NCI-H2227 treated with DMSO at 0.1 percent for 48 hours (cell line): ENCODE measurements around the gene AP2A1.

Experiments
- DNase-seq: peaks from one replicate; lab custom pipeline; 2025; lab: John Stamatoyannopoulos, UW

The AP2A1 gene

DNA sequence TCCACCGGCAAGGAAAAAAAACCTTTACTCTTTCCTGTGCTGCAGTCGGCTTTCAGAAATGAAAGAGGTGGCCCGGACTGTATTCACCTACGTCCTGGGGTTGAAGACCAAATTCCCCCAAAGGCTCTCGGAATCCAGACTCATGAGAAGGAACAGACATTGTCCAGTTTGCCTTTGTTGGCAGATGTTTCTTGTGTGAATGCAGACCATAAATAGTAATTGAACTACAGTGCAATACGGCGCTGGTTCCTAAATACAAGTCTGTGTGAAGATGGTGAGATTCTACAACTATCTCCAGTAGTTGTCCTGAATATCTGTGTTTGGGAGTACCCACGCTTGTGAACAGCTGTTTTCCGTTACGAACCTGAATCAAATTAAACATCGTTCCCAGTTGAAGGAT is 72.9 kb downstream of the AP2A1 start:
- DNase-seq = no peak

DNA sequence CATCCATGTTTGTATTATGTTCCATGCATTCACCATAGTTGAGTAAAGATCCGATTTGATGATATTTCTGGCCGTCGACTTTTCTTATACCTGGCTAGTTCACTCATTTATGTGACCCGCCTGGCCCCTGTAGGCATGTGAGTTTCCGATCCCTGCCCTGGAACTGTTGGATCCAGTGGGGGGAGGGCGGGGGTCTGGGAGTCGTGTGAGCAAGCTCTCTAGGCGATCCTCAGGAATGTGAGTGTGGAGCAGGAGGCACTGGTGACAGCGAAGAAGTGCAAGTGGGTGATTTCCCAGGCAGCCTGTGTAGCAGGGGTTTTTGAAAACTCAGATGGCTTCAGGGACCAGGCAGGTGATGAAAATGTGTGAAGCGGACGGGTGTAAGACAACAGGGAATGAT is 73.5 kb downstream of the AP2A1 start:
- no peak for DNase-seq

DNA sequence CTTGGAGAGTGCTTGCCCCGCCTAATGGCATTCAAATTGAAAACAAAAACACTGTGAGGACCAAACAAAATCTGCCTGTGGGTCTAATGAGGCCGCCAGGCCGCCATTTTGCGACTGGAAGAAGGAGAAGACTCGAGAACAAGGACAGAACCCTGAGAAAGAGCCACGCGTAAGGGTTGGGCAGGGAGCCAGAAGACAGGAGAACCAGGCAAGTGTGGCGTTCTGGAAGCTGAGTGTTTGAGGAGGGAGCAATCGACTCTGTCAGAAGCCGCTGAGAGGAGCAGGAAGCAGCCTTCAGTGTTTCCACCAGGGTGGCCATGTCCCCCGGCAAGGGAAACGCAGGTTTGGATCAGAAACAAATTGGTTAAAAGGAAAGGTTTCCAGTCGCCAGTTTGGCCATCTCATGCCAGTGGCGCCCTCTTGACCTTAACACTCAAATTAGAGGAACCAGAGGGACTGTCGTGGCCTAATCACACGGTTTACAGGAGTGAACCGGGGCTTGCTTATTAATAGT is 74.0 kb downstream of the AP2A1 start:
- no peak for DNase-seq

DNA sequence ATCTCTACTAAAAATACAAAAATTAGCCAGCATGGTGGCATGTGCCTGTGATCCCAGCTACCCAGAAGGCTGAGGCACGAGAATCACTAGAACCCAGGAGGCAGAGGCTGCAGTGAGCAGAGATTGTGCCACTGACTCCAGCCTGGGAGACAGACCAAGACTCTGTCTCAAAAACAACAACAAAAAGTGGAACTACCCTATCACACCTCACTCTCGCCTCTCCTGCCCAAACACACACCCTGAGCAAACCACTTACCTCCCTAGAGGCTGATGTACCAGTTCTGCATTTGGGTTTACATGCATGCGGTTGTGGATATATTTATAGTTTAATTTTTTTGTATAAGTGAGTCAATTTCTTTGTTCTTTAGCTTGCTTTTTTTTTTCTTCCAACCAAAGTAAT is 76.5 kb downstream of the AP2A1 start:
- no peak for DNase-seq

DNA sequence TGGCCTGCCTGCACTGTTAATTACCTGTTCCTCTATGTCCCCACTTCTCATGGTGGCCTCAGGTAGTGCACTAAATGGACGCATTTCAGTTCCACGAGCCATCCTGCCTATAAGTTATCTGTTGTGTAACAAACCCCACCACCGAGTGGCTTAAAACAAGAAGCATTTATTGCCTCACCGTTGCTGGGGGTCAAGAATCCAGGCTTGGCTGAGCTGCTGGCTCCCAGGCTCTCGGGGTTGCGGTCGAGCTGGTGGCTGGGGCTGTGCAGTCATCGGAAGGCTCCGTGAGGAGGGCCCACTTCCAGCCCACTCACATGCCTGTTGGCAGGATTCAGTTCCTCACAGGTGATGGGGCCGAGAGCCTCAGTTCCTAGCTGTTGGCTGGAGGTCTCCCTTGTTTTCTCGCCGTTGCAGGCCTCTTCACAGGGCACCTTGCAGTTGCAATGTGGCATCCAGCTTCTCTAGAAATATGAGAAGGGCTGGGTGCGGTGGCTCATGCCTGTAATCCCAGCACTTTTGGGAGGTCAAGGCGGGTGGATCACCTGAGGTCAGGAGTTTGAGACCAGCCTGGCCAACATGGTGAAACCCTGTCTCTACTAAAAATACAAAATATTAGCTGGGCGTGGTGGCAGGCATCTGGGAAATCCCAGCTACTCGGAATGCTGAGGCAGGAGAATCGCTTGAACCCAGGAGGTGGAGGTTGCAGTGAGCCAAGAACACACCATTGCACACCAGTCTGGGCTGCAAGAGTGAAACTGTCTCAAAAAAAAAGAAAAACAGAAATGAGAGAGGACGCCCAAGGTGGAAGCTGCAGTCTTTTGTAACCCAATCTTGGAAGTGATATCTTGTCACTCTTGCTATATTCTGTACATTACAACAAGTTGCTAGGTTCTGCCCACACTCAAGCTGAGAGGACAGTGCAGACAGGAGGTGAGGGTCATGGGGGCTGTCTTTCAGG is 77.6 kb downstream of the AP2A1 start:
- no peak for DNase-seq

DNA sequence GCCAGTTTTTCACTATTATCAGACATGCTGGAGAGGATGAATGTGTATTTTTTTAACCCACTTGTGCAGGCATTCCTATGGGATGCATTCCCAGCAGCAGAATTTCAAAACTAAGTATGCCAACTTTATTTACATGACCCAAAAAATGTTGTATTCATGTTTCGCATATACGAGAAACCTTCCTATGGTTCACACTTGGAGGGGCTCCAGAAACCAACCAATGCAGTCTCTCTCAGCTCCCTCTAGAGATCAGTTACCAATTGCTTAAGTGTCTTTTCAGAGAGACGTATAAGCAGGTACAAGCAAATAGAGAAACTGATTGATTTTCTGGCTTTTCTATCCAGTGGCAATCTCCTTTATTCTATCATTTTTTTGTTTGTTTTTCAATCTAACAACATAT is 78.6 kb downstream of the AP2A1 start:
- DNase-seq = no peak

DNA sequence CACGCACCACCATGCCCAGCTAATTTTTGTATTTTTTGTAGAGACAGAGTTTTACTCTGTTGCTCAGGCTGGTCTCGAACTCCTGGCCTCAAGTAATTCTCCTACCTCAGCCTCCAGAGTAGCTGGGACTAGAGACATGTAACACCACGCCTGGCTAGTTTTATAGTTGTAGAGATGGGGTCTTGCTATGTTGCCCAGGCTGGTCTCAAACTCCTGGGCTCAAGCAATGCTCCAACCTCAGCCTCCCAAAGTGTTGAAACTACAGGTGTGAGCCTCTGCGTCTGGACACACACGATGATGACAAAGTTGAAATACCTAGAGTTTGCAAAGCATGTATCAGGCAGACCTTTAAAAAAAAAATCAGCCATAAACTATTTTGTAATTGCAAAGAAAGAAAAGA is 79.6 kb downstream of the AP2A1 start:
- no peak for DNase-seq

DNA sequence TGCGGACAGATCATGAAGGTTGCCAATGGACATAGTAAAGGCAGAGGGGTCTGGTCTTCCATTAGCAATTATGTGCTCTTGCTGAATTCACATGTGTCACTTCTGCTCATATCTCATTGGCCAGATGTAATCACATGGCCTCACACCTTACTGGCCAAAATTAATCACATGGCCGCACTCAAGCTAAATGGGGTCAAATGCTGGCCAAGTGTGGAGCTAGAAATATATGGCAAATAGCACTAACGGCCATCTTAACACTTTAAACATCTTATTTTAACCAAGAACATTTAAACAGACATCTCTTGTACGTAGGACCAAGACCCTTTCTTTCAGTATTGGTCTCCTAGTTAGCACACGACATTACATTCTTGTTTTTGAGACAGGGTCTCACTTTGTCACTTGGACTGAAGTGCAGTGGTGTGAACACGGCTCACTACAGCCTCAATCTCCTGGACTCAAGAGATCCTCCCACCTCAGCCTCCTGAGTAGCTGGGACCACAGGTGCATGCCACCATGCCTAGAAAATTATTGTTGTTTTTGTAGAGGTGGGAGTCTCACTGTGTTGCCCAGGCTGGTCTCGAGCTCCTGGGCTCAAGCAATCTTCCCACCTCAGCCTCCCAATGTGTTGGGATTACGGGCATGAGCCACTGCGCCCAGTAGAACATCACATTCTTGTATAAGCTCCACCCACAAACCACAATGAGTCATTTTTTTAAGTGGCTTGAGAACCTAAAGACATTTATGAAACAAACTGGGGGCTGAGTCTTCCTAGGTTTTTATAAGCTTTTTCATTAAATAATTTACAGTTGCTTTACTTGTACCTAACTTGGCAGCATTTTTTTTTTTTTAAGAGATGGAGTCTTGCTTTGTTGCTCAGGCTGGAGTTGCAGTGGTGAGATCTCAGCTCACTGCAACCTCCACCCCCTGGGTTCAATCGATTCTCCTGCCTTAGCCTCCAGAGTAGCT is 81.2 kb downstream of the AP2A1 start:
- no peak for DNase-seq

DNA sequence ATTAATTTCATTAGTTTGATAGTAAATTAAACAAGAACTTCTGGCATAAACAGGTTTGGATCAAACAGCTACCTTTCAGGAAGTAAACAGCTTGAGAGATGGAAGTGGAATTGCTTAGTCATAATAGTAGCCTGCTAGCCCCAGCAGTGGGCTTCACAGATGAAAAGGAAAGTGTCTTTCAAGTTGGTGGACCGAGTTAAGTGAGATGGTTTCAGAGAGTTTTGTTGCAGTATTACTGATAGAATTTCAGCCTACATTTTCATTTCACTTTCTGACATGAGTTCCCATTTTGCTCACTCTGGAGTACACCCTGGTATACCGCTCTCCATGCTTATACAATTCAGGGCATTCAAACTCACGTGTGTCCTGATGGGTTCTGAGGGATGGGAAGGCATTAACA is 82.1 kb downstream of the AP2A1 start:
- no peak for DNase-seq

DNA sequence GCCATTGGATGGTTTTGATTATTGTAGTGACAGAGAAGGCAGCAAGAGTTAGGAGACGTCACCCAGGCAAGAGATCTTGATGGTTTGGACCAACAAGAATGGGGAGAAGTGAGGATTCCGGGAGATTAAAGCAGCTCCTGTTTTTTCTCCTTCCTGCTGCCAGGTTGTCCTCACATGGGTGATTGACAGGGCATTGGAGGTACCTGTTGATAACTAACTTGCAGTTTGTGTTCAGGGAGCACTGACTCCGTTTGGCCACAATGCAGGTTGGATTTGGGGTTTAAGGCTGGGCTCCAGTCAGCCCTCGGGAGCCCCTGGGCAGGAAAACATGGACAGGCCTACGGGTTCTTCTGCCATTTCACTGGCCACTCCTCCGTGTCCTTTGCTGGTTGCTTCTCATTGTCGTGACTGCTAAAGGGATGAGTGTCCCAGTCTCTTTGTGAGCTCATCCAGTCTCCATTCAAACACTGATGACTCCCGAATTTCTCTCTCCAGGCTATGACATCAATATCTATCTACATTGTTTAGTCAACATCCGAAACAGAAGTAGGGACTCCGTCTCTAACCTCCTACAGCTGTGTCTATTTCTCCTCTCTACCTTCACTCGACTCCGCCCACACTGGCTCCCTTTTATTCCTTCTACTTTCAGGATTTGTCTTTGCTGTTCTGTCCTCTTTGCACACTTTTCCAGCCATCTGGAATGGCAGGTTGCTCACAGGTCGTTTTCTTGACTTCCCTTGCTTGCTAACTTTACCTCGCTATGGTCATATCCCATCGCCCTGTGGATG is 82.8 kb downstream of the AP2A1 start:
- no peak for DNase-seq

DNA sequence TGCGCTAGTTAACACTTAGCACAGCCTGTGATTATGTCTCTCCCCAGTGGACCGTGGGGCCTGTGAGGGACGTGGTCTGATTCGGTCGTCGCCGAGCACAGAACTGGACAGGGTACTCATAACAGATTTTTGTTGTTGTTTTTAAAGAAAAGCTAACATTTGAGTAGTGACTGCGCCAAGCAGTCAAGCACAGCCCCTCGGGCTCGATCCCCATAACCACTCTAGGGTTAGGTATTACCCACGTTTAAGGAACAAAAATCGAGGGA is 83.4 kb downstream of the AP2A1 start:
- DNase-seq = no peak

DNA sequence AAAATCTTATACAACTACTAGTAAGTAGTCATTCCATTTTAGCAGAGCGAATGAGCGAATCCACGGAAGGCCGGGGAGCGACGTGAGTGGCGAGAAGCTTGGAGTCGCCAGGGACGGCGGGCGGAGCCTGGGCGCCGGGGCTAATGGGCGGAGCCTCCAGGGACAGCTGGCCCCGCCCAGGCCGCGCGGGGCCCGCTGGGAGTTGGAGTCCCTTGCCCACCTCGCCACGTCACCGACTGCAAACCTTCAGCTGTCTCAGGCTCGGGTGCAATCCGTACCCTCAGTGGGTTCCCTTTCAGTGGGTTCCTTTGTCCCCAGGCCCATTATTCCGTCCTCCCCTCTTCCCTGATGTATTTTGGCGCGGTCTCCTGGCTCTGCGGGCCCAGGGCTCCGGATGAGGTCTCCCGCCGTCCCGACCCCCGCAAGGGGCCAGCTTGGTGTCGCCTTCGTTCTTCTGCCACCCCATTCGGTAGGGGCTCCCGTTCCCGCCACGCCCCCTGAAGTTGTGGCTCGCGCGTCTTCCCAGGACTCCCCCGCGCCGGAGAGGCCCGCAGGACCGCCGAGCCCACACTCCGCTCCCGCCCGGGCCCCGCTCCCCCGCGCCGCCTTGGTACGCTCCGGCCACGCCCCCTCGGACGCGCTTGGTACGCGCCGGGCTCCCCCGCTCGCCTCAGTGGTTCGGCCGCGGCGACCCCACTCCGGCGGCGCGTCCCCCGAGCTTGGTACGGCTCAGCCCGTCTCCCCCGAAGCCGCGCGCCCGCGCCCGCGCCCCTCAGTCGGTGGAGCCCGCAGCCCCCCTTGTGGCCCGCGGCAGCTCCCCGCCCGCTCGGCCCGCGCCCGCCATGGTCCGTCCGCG is 83.9 kb downstream of the AP2A1 start, which contains the start of gene PTOV1:
PTOV1 (plus strand) TSS at position 673 of the 856 bp plus-strand sequence.
- DNase-seq = peak; percentile 76

DNA sequence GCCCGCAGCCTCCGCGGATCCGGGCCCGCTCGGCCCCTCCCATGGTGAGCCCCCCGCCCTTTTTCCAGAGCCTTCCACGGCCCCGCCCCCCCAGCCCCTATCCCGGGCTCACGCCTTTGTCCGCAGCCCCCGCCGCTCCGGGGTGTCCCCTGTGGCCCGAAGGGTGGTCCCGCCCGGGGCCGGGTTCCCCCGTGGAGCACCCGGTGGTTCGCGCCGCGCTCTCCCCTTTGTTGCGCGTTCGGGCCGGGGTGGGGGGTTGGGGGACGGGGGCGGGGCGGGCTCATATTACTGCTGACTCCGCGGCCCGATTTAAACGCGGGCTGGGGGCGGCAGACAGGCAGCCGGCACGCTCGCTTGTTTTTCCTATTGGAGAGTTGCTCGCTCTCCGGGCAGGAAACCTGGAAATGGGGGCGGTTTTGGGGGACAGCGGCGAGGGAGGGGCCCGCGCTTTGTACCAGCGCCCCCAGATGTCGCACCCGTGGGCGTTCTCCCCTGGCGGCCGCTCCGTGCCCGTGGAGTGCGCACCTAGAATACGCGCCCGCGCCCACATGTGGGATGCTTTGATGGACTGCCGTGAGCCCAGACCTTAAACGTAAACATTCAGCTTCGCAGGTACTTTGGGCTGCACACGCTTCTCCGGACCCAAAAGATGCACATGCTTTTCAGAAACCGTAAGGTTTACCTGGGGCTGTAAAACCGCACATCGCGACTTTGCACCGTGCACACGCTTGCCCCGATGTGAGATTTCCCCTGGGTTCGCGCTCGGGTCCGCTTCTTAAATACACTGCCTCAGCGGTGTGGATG is 84.9 kb downstream of the AP2A1 start:
- no peak for DNase-seq

DNA sequence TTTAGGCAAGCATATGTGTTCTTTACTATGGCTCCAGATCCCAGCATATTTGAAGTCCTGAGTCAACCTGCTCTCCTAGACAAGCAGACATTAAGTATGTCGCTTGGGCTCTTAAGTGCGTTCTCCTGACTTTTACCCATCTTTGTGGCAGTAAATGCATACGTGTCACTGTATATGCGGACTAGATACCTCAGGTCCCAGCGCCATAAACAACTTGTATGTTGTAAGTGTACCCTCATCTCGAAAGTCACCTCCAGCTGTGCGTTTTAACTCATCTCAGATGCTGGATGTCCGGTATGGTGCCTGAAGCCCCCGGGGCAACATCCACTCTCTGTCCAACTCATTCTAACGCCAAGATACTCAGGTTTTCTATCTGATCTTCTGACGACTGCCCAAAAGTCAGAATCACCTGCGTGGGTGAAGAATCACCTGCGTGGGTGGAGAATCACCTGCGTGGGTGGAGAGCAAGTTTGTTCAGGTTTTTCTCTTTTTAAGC is 85.9 kb downstream of the AP2A1 start:
- DNase-seq = no peak

DNA sequence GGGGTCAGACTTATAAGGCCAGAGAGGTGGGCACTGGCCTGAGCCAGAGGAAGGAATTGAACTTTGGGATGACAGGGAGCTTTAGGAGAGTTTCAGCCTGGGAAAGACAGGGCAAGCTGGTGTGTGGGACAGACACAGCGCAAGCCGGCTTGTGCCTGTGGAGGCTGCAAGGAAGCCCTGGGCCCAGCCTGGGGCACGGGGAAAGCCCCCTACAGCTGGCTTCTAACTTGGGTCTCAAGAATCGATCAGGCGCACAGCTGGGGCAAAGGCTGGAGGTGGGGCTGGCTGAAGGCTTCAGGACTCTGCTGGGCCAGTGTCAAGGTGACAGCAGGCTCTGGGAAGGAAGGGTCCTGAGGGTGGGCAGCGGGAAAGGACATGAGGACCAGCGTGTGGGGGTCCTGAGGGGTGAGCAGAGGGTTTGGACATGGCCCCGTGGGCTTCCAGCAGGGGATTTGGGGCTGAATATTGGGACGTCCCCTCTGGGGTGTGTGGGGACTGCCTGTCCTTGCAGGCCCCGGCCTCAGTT is 87.1 kb downstream of the AP2A1 start:
- DNase-seq = no peak

DNA sequence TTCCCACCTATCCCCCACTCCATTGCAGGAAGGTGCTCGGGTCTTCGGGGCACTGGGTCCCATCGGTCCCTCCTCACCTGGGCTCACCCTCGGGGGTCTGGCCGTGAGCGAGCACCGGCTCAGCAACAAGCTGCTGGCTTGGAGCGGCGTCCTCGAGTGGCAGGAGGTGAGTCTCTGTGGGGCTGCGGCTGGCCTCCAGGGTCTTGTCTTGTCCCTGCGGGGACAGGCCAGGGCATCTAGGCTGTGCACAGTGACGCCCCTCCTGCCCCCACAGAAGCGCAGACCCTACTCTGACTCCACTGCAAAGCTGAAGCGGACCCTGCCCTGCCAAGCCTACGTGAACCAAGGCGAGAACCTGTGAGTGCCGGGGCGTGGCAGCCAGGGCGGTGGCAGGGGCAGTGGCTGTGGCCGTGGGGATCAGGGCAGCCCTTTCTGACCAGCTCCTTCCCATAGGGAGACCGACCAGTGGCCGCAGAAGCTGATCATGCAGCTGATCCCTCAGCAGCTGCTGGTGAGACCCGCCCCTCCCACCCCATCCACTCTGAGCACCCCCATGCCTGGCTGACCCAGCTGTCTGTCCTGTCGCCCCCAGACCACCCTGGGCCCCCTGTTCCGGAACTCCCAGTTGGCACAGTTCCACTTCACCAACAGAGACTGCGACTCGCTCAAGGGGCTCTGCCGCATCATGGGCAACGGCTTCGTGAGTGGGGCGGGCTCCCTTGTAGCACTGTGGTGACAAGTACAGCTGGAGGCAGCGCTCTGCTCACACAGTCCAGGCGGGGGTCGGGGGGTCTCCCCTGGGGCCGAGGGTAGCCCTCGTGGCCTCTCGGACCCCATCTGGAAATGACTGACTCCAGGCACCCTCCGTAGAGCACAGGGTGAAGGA is 87.8 kb downstream of the AP2A1 start:
- no peak for DNase-seq

DNA sequence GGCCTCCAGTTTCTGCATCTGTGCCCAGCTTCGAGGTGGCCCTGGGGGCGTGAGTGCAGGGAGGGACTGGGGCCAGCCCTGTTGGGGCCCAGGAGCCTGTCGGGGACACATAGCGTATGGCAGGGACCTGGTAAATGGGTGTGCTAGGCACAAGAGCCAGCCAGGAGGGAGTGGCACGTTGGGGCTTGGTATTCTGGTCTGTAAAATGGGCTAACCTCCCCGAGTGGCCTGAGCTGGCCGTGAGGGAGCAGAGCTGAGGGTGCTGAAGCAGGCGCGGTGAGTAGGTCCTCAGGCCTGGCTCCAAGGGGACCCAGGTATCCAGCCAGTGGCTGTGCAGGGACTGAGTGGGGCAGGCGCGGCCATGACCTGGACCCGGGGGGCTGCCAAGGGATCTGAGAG is 88.5 kb downstream of the AP2A1 start:
- DNase-seq = no peak

DNA sequence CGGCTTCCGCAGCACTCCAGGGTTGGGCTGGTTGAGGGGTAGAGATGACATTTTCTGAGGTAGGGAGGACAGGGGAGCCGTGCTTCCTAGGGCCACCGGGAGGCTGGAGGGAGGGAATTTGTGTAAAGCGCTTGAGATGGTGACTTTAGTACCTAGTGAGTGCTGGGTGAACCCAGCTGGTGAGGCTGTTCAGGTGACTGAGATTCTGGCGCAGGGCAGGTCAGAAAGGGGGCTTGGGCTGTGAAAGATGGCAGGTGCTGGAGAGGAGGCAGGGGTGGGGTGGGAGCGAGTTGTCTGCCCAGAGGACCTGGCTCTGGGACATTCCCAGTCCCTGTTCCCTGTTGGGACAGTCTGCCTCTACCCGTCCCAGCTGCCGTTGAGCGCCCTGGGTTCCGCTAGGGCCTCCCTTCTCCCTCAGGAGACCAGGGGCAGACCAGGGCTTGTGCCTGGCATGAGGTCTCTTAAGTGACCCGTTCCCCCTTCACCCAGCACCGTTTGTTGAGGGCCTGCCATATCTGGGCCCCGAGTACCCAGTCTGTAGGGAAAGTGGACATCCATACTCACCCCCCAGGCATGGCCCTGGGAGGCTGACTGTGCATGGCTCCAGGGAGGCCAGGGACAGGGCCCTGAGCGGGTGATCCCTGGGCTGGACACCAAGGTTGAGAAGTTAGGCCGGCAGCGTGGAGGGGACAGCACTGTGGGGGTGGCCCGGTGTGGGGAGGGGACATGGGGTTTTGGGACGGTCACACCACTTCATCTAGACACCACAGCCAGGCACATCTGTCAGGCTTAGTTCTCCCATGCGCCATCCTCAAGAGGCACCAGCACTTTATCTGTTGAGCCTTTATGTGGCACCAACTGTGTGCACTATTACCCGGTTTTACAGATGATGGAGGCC is 89.1 kb downstream of the AP2A1 start:
- DNase-seq = no peak
